ENCODE measurements around the gene PPP1R7.

GRCh38 chr2:241208058-241208457 is 57.8 kb downstream of the PPP1R7 start:
- TF ChIP-seq RAD21 (IDR thresholded peaks at IDR 0.05; ENCODE audit: low read depth), result no peak
- no peak for TF ChIP-seq YY1 (IDR thresholded peaks at IDR 0.05; ENCODE audit: extremely low read depth, insufficient replicate concordance, low read depth, low read length)
- TF ChIP-seq ZNF274 (IDR thresholded peaks at IDR 0.05; ENCODE audit: low read depth, low read length), result no peak
- no peak for TF ChIP-seq CTCF (IDR thresholded peaks at IDR 0.05 in 2 of 3, conservative IDR thresholded peaks at IDR 0.05 in 1 of 3; ENCODE audit: borderline replicate concordance in 1 of 3, insufficient read depth in 1 of 3, low read depth in 2 of 3, low read length in 2 of 3)
- no peak for TF ChIP-seq EZH2 (IDR thresholded peaks at IDR 0.05)
- TF ChIP-seq REST (IDR thresholded peaks at IDR 0.05; ENCODE audit: low read depth), result no peak
- TF ChIP-seq TCF7L2 (IDR thresholded peaks at IDR 0.05; ENCODE audit: borderline replicate concordance, extremely low read depth, insufficient read depth, insufficient read length), result no peak
- TF ChIP-seq ZBTB33 (IDR thresholded peaks at IDR 0.05; ENCODE audit: extremely low read depth, insufficient replicate concordance, low read length), result no peak
- no peak for TF ChIP-seq EGR1 (IDR thresholded peaks at IDR 0.05; ENCODE audit: low read depth)
- no peak for TF ChIP-seq POLR2A (IDR thresholded peaks at IDR 0.05; ENCODE audit: borderline replicate concordance, extremely low read depth, insufficient read depth, insufficient read length)

Measured in HCT116 (cell line).